Stimulated activated naive CD8-positive, alpha-beta T cell treated with anti-CD3 and anti-CD28 coated beads, Interleukin-15, Interleukin-2, amounts not matched to agents 100 ng/mL and 50 ng/mL, for 24 hours (primary cell): Measurements from ENCODE around the gene SLC26A6.
A peak's percentile ranks its signal among the peaks of the same experiment; 100 is the strongest.

Experiments used
- H3K27ac Mint-ChIP-seq: one replicate; pipeline ENCODE4 v1.8.0; 2021; ENCODE audit warnings: mild to moderate bottlenecking, mixed read lengths
- H3K27me3 Mint-ChIP-seq: one replicate; pipeline ENCODE4 v1.8.0; 2021; ENCODE audit warnings: mixed read lengths
- H3K36me3 Mint-ChIP-seq: one replicate; pipeline ENCODE4 v1.8.0; 2021; ENCODE audit warnings: low read depth, mixed read lengths
- H3K4me1 Mint-ChIP-seq: one replicate; pipeline ENCODE4 v1.8.0; 2021; ENCODE audit warnings: low read depth, mixed read lengths
- H3K4me3 Mint-ChIP-seq: one replicate; pipeline ENCODE4 v1.8.0; 2021; ENCODE audit warnings: mild to moderate bottlenecking, mixed read lengths
- H3K9me3 Mint-ChIP-seq: one replicate; pipeline ENCODE4 v1.8.0; 2021; ENCODE audit warnings: mixed read lengths

SLC26A6 gene, protein sequence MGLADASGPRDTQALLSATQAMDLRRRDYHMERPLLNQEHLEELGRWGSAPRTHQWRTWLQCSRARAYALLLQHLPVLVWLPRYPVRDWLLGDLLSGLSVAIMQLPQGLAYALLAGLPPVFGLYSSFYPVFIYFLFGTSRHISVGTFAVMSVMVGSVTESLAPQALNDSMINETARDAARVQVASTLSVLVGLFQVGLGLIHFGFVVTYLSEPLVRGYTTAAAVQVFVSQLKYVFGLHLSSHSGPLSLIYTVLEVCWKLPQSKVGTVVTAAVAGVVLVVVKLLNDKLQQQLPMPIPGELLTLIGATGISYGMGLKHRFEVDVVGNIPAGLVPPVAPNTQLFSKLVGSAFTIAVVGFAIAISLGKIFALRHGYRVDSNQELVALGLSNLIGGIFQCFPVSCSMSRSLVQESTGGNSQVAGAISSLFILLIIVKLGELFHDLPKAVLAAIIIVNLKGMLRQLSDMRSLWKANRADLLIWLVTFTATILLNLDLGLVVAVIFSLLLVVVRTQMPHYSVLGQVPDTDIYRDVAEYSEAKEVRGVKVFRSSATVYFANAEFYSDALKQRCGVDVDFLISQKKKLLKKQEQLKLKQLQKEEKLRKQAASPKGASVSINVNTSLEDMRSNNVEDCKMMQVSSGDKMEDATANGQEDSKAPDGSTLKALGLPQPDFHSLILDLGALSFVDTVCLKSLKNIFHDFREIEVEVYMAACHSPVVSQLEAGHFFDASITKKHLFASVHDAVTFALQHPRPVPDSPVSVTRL

DNA sequence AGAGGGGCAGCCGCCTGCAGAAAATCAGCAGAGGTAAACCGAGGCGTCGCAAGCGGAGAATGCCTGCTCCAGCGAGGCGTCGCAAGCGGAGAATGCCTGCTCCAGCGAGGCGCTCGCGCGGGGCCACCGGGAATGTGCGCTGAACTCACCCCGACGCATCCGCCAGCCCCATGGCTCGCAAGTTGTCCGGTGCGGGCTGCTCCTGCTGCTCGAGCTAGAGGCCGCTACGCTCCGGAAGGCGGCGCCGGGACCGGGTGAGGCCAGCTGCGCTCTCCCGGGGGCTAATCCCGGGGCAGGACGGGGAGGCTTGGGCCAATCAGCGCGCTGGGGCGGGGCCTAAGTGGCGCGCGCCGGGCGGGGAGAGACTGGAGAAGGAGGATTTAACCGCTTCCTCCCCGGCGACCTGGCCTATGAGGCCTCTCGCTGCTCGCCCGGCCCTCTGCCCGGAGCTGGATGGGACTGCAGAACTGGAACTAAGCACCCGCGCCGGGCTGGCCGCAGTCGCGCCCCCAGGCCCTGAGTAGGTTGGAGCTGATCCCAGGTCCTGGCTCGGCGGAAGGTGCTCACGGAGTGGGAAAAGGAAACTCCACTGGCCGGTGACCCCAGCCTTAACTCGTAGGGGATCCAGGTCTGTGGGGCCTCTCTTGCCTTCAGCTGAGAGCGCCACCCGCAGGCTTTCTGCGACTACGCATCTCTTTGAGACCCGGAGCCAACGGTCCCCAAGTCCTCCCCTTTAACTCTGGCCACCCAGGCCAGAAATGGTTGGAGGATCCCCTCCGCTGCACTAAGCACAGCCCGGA lies at the start of gene SLC26A6:
Gene SLC26A6 (minus strand): TSS at position 240 of the 800 bp plus-strand sequence. CDS start 68 bp downstream, at position 172.
- H3K36me3 Mint-ChIP-seq = peaks cover 4% of the 10 kb centered on the region
- H3K4me3 Mint-ChIP-seq = peak within 1 kb of the TSS; percentile 86
- H3K9me3 Mint-ChIP-seq = no peaks in the 10 kb centered on the region
- no peaks in the 10 kb centered on the region for H3K27me3 Mint-ChIP-seq
- peak within 1 kb of the TSS; percentile 72 for H3K27ac Mint-ChIP-seq
- peaks cover 24% of the 10 kb centered on the region for H3K4me1 Mint-ChIP-seq

DNA sequence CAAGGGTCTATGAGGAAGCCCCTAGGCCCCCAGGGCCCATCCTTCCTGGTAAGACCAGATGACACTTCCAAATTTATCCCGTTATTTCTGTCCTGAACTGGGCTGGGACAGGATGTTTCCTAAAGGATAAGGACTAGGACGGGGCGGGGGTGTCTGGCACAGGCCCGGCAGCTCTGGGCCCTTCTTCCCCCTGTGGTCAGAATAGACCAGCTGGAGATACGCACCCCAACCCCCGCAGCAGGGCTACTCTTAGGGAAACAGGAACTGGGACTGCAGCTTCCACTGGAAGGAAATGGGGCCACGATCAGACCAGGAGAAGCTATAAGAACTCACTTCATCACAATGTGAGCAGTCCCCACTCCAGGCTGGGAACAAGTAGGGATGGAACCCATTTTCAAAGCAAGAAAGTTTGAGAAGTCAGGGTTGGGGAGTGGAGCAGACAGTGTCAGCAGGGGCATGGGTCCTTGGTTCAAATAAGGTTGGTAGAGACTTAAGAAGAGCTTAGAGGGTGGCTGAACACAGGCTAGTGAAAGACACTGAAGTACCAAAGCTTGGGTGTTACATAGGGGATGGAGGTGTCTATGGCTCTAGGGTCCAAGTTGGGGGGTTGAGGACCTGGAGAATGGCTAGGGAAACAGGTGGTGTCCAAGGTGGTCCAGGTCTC lies 49.4 kb upstream of the SLC26A6 start:
- Mint-ChIP-seq H3K4me1 (peaks cover 23% of the 10 kb centered on the region), H3K9me3 (no peaks in the 10 kb centered on the region), H3K36me3 (peaks cover 24% of the 10 kb centered on the region), H3K27ac (peak overlapping the region; percentile 79), H3K4me3 (peak overlapping the region; percentile 84), H3K27me3 (no peaks in the 10 kb centered on the region)

DNA sequence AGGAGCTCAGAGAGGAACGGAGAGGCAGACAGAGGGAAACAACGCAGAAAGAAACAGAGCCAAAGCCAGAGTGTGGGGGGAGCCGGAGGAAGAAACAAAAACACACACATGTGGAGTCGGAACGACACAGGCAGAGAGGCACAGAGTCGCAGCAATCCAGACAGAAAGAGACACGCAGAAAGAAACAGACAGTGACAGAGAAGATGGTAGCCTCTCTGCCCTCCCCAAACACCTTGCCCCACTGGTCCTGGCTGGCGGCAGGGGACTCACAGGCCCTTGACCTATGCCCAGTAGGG lies 48.7 kb upstream of the SLC26A6 start:
- Mint-ChIP-seq H3K4me1 (peaks cover 26% of the 10 kb centered on the region), H3K36me3 (peaks cover 26% of the 10 kb centered on the region), H3K27me3 (no peaks in the 10 kb centered on the region), H3K27ac (peak overlapping the region; percentile 23), H3K9me3 (no peaks in the 10 kb centered on the region), H3K4me3 (peak overlapping the region; percentile 84)

DNA sequence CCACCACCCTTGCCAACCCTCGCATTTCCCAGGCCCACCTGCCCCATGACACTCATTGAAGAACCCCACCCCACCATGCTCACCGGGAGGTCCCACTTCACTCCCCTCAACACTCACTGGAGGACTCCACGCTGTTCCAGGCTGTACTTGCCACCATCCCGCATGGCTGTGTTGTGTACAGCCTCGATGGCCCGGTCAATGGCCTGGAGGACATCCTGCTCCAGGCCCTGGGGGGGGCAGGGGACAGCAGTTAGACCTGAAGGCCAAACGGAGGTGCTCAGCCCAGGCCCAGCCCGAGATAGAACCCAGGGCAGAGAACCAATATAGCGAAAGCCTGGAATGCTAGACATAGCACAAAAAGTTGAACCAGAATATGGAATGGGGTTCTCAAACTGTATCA lies 47.5 kb upstream of the SLC26A6 start:
- no peak overlapping the region for H3K27ac Mint-ChIP-seq
- peaks cover 30% of the 10 kb centered on the region for H3K36me3 Mint-ChIP-seq
- no peaks in the 10 kb centered on the region for H3K27me3 Mint-ChIP-seq
- H3K9me3 Mint-ChIP-seq = no peaks in the 10 kb centered on the region
- H3K4me3 Mint-ChIP-seq = no peak overlapping the region
- H3K4me1 Mint-ChIP-seq = peaks cover 26% of the 10 kb centered on the region

DNA sequence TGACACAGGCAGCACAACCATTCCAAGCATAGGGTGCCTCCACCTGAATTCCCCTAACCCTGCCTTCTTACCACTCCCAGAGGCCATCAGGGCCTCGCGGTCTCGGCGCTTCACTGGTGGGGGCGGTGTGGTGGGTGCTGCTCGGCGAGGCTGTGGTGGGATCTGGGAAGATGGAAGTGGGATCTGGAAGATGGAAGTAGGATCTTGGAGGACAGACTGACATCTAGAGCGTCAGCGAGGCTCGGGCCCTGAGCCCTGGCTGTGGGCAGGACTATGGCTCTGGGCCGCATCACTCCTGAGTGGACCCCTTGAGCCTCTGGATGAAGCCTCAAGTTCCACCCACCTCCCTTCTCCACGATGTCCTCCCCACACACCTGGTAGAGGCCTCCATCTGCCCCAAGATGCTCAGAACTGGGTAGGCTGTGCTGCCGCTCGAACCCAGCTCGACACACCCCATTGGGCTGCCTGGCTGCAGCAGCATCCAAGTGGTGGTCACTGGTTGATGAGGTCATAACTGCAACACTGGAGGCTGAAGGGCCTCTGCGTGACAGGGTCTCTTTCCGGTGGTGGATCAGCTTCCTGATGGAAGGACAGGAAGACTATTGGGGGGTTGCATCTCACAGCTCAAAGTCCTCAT lies 46.8 kb upstream of the SLC26A6 start:
- Mint-ChIP-seq H3K4me1 (peaks cover 26% of the 10 kb centered on the region), H3K9me3 (no peaks in the 10 kb centered on the region), H3K27ac (no peak overlapping the region), H3K4me3 (no peak overlapping the region), H3K27me3 (no peaks in the 10 kb centered on the region), H3K36me3 (peaks cover 31% of the 10 kb centered on the region)

DNA sequence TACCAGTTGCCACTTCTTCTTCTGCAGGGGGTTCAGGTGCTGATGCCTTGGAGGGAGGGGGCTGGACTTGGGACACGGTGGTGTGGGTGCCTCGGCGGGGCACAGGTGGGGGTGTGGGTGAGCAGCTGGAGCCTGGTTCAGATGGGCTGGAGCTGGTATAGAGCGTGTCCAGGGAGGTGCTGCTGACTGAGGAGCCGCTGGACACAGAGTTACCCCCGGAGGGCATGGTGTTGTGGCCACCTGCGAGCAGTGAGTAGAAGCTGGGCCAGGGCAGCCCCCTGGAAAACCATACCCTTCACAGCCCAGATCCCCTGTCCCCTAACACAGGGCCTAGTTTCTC lies 46.2 kb upstream of the SLC26A6 start:
- H3K36me3 Mint-ChIP-seq = peaks cover 30% of the 10 kb centered on the region
- H3K9me3 Mint-ChIP-seq = no peaks in the 10 kb centered on the region
- H3K4me1 Mint-ChIP-seq = peaks cover 24% of the 10 kb centered on the region
- no peak overlapping the region for H3K4me3 Mint-ChIP-seq
- H3K27ac Mint-ChIP-seq = no peak overlapping the region
- H3K27me3 Mint-ChIP-seq = no peaks in the 10 kb centered on the region

DNA sequence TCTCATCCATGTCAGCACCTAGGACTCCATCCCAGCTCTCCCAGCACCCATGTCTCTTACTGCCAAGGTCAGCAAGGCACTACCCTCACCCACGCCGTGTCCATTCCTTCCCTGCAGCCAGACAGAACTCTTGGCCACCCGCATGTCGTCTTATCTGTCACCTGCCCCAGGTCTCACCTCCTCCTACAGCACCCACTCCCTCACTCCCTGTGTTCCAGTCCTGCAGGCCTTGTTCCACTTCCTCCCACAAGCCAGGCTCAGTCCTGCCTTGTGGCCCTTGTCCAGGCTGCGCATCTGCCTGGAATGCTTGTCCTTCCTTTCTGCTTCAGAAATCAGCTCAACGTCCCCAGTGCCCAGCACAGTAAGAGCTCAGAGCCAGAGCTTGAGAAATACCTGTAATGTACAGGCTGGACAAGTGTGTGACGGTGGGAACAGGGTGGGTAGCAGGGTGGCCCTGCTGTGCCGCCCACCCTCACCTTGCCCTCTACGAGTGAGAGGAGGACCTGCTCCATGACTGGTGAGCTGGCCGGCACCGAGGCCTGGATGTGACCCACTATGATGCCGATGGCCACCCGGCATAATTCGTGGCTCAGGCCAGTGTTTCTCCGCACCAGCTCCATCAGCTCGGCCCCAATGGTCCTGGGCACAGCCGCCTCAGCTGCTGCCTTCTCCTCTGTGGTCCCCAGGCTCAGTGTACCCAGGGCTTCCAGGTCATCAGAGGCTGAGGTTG lies 45.7 kb upstream of the SLC26A6 start:
- H3K4me1 Mint-ChIP-seq = peaks cover 22% of the 10 kb centered on the region
- no peak overlapping the region for H3K4me3 Mint-ChIP-seq
- peaks cover 35% of the 10 kb centered on the region for H3K36me3 Mint-ChIP-seq
- H3K9me3 Mint-ChIP-seq = no peaks in the 10 kb centered on the region
- no peaks in the 10 kb centered on the region for H3K27me3 Mint-ChIP-seq
- H3K27ac Mint-ChIP-seq = no peak overlapping the region

DNA sequence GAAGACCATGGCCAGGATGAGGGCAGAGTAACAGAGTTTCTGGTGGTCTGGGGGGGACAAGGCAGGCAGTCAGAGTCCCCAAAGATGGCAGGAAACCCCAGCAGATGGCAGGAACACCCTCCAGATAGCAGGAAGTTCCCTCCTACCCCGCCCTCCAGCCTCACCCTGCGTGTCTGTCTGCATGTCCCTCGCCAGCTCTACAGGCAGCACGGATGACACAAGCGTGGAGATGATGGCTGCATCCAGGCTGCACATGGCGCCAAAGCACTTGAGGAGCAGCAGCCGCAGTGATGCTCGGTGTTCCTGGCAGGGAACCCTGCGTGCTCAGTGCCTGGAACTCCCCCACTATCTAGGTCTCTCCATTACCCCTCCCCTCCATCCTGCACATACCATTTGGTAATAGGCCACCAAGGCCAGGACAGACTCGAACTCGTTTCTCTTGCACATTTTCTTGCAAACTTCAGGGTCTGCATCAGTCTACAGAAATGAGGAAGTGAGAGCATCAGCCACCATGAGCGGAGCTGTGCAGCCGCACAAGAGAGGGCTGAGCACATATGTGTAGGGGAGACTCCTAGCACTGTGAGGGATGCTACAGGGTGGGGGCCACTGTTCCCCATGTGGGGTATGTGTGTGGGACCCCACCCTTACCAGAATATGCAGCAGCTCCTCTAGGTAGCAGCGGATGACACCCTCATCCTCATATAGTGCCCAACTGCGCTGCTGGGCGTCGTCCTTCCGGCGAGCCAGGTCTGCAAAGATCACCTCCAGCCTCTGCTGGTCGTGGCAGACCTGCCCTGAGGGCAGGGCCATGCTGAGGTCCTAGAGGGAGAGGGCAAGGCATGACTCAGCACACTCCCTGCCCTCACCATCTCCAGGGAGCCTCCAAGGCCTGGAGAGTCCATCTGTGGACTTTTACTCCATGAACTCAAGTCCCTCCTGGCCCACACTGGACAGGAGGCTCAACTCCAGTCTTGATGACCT lies 44.4 kb upstream of the SLC26A6 start:
- no peaks in the 10 kb centered on the region for H3K27me3 Mint-ChIP-seq
- H3K27ac Mint-ChIP-seq = no peak overlapping the region
- no peaks in the 10 kb centered on the region for H3K9me3 Mint-ChIP-seq
- H3K36me3 Mint-ChIP-seq = peaks cover 41% of the 10 kb centered on the region
- H3K4me1 Mint-ChIP-seq = peaks cover 19% of the 10 kb centered on the region
- H3K4me3 Mint-ChIP-seq = no peak overlapping the region

DNA sequence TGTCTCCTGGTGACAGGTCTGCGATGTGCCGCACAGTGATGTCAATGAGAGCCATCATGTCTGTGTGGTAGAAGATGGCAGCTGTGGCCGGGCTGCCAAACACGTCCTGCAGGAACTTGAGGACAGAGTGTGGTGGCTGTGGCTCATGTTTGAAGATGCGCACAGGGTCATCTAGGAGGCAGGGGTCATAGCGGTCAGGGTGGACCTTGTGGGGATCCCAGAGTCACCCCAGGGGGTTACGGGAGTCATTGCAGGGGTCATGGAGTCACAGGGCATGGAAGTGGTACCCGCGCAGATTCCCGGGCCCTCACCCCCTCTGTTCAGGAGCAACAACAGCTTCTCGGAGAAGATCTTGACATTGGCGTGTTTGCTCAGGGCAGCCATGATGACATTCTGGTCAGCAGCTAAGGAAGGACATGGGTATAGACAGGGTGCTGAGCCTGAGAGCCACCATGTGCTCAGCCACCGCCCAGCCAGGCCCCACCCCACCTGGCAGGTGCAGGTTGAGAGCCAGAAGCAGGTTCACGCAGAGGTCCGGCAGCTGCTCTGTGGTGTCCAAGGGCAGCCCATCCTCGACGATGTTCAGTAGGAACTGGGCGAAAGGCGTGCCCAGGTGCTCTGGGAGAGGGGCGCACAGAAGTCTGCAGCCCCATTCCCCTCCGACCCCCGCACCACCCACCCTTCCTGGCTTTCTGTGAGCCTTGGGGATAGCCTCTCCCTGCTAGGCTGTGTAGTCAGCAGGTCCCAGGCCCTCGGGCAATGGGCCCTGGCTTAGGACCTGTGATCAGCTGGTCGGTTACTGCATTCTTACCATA lies 43.5 kb upstream of the SLC26A6 start:
- peaks cover 11% of the 10 kb centered on the region for H3K4me1 Mint-ChIP-seq
- H3K4me3 Mint-ChIP-seq = no peak overlapping the region
- no peaks in the 10 kb centered on the region for H3K9me3 Mint-ChIP-seq
- H3K27ac Mint-ChIP-seq = no peak overlapping the region
- H3K36me3 Mint-ChIP-seq = peaks cover 41% of the 10 kb centered on the region
- no peaks in the 10 kb centered on the region for H3K27me3 Mint-ChIP-seq

DNA sequence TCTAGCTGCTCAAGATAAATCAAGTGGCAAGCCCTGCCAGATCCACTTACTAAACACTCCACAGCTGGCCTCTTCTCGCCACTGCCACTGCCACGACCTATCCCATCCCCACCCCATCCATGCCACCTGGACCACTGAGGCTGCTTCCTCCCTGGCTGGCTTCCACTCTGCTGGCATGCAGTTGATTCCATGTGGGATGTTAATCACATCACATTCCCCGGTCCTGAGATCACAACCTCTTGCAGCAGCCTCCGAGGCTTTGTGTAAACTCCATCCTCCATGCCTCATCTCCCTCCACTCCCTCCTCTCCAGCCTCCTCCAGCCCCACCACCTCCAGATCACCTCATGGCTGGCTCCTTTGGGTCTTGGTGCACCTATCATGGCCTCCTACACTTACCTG lies 42.8 kb upstream of the SLC26A6 start:
- H3K4me3 Mint-ChIP-seq = no peak overlapping the region
- H3K27me3 Mint-ChIP-seq = no peaks in the 10 kb centered on the region
- H3K27ac Mint-ChIP-seq = no peak overlapping the region

DNA sequence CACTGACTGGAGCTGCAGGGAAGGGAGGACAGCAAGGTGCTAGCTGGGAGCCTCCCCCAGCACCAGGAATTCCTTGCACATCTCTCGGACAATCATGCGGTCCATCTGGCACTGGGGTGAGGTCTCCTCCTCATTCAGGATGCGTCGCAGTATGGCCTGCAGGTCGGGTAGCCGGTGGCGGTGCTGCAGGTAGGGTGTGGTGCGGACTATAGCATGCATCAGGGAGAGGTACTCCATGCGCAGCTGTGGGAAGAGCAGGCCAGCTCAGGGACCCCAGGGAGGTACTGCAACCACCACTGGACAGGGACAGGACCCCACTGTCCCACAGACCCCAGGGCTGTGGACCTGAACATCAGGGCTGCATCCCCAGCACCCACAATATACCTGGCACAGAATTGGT lies 39.2 kb upstream of the SLC26A6 start:
- no peak overlapping the region for H3K27ac Mint-ChIP-seq
- H3K4me1 Mint-ChIP-seq = peaks cover 1% of the 10 kb centered on the region
- no peaks in the 10 kb centered on the region for H3K27me3 Mint-ChIP-seq
- H3K36me3 Mint-ChIP-seq = peaks cover 34% of the 10 kb centered on the region
- no peak overlapping the region for H3K4me3 Mint-ChIP-seq
- no peaks in the 10 kb centered on the region for H3K9me3 Mint-ChIP-seq

More for the DNA sequence above, 42.8 kb upstream of the SLC26A6 start:
- Mint-ChIP-seq H3K4me1 (peaks cover 6% of the 10 kb centered on the region), H3K36me3 (peaks cover 41% of the 10 kb centered on the region), H3K9me3 (no peaks in the 10 kb centered on the region)

DNA sequence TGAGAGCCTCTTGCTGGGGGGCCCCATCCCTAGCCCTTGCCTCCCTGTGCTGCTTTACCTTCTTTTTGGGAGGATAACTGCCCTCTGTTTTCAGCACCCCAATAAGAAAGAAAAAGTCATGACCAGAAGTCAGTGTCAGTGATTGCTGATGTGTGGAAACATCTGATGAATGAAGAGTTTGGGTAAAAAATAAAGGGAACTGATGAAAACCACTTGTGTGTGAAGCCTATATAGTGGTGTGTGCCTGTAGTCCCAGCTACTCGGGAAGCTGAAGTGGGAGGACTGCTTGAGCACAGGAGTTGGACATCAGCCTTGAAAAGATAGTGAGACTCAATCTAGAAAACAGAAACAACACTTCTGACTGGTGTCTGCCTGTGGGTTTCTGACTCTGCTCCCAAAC lies 37.3 kb upstream of the SLC26A6 start:
- Mint-ChIP-seq H3K36me3 (peaks cover 24% of the 10 kb centered on the region), H3K4me1 (no peaks in the 10 kb centered on the region), H3K9me3 (no peaks in the 10 kb centered on the region), H3K4me3 (no peak overlapping the region), H3K27ac (no peak overlapping the region), H3K27me3 (no peaks in the 10 kb centered on the region)
